Right forelimb (tissue), 1 donor: ENCODE measurements around the gene ESR1.
"Not testable (repeated sequence)": the region's sequence is repeated elsewhere in the genome, so short reads cannot be mapped to it uniquely, and the experiment has no call there.

ENCODE experiments used
- DNase-seq: peaks from one replicate; pipeline ENCODE4 v3.0.0-alpha.2; 2018

The ESR1 gene

DNA sequence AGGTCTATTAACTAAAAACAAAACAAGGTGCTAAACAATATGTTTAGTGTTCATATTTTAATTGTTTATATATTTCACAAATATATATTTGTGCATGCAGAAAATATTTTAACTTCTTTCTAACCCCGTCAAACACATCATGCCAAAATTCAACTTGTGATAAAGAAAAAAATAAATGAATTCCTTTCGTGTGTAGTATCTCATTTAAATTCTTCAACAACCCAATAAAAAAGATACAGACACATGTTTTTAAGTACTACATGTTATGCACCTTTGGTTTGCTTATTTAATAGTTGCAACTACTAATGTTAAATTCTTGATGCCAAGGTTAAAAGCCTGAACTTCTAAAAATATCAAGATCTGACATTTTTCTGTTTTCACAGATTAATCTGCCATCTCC lies 252.4 kb downstream of the ESR1 start:
- DNase-seq = no peak

DNA sequence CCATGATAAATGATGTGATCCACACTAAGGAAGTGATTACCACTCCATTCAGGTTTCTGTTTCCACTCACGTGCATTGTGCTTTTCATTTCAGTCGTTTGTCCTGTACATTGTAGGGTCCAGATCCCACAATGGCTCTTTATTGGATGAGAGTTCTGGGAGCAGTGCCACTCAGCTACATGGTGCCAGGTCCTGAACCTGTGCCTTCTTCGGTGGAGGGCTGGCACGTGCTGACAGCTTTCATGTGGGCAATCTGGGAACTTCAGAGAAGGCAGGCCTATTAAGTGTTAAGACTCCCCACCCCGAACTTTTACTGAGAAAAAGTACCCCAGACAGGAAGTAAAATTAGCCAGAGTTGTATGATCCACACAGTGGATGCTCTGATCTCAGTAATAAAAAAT lies 255.0 kb downstream of the ESR1 start:
- no peak for DNase-seq

DNA sequence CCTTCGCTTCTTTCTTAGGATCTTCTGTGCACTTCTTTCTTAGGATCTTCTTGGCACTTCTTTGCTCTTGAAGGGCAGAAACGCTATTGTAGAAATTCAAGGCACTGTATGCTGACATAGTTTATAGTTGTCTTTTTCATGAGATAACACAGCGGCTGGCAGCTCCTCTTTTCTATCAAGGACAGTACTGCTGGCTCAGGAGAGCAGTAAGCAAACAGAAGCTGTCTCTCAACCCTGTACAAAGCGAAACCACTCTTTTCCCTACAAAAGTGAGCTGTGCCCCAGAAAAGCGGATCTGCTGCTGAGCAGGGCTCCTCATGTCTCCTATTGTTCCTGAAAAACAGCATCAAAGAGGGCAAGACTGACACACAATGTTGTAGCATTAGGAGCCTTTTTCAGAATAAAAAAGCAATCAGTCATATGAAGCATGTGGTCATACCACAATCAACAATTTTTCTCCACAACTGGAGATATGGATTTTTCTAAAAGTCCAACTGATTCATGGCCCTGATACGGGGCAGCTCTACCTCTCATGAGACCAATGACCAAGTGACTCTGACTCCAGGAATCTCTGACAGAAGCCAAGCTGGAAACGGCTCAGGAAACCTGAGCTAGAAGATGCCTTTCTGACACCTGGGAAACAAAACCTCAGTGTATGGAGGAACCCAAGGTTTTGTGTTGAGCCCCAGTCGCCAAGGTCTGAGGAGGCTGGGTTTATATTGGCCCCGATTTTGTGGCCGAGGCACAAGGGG lies 255.9 kb downstream of the ESR1 start:
- DNase-seq = no peak

DNA sequence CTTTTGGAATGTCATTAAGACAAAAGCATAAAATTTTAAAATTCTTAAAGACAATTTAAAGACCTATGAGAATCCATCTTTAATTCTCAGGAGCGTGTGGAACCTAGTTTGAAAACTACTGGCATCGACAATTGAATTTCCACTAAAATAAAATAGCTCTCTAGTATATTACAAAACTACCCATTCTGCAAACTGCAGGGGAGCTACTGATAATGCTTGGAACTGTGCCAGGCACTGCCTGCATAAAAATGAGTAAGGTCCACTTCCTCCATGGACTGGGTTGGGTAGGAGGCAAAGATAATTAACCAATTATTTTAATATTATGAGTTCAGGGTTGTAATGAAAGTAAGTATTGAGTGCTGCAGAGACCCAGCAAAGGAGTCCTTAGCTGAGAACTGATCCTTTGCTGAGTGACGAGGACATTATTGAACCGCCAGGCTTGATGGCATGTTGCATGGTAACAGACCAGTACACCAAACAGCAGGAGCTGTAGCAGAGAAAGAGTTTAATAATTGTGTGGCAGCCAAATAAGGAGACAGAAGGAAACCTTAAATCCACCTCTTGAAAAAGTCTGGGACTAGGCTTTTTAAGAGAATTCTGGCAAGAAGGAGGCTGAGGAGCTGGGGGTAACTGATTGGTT lies 261.3 kb downstream of the ESR1 start:
- DNase-seq = no peak

DNA sequence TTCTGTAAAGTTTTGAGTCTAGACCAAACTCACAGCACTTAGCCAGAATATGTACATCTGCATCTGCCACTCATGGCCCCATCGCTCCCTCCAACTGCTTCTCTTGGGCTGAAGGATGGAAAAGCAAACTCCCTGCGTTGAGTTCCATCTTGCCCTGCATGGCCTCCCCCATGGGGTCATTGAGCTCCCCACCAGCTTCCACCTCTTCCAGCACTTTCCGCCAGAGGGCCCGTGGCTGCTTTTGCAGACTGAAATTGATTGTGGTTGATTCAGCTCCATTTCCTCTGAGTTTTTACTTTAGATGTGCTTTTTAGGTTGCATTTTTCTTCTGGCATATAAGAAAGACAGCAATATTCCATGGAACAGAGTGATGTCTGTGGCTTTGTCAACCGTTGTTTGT lies 263.1 kb downstream of the ESR1 start:
- no peak for DNase-seq

DNA sequence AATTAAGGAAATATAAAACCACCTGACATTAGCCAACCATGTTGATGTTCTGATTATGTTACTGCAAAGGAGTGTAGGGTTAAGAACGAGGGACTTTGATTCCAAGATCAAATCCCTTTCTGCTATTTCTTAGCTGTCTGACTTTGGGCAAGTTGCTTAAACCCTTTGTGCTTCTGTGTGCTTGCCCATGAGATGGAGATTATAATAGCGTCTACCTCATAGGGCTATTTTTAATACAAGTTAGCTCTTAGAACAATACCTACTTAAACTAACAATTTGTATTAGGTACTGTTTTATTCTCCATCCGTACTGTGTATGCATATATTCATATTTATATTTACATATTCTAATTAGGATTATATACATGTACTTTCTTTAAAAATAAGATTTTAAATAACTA lies 263.8 kb downstream of the ESR1 start:
- DNase-seq = no peak

DNA sequence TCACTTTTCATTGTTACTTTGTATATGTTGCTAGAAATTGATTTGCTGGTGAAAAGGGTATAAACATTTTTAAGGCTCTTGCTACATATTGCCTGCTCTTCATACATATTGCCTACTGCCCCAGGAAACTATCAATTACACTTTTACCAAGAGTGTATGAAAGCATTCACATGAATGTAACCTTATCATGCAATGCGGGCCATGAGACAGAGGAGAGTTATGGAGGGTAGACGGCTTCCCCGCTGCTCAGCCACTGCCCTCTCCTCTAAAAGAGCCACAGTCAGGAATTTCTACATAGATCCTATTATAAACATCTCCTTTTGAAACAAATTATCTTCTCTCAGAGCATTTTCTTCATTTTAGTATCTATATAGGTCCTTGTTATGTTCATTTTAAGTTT lies 264.4 kb downstream of the ESR1 start:
- no peak for DNase-seq

DNA sequence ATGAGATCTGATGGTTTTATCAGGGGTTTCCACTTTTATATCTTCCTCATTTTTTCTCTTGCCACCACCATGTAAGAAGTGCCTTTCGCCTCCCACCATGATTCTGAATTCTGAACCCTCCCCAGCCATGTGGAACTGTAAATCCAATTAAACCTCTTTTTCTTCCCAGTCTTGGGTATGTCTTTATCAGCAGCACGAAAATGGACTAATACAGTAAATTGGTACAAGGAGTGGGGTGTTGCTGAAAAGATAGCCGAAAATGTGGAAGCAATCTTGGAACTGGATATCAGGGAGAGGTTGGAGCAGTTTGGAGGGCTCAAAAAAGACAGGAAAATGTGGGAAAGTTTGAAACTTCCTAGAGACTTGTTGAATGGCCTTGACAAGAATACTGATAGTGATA lies 268.8 kb downstream of the ESR1 start:
- DNase-seq = not testable (repeated sequence)

DNA sequence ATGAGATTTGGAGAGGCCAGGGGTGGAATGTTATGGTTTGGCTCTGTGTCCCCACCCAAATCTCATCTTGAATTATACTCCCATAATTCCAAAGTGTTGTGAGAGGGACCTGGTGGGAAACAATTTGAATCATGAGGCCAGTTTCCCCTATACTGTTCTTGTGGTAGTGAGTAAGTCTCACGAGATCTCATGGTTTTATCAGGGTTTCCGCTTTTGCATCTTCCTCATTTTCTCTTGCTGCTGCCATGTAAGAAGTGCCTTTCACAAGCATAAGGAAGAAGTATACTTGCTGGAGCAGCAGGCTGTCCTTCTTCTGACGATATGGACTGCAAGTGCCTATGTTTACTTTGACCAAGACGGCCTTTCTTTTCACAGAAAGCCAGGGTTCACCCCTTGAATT lies 270.5 kb downstream of the ESR1 start:
- no peak for DNase-seq

DNA sequence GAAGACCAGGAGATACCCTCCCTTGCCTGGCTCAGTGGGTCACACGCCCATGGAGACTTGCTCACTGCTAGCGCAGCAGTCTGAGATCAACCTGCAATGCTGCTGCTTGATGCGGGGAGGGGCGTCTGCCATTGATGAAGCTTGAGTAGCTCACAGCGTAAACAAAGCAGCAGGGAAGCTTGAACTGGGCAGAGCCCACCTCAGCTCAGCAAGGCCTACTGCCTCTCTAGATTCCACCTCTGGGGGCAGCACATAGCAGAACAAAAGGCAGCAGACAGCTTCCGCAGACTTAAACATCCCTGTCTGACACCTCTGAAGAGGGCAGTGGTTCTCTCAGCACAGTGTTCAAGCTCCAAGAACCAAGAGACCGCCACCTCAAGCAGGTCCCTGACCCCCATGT lies 271.3 kb downstream of the ESR1 start:
- no peak for DNase-seq

DNA sequence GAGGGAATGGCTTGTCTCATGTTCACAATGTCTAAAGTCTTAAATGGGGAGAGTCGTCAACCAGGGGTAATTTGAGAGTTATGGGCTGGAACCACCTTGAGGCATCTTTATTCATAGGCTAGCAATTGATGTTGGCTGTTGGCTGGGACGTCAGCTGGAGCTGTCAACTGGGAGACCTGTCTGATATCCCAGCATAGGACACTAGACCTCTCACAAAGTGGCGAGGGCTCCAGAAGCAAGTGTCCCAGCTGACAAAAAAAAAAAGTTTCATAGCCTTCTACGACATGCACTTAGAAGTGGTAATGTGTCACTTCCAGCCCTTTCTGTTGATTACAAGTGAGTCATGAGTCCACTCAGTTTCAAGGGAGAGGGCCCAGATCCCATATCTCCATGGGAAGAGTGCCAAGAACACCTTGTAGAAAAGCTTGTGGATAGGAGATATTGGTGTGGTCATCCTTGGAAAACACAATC lies 278.0 kb downstream of the ESR1 start:
- DNase-seq = no peak

DNA sequence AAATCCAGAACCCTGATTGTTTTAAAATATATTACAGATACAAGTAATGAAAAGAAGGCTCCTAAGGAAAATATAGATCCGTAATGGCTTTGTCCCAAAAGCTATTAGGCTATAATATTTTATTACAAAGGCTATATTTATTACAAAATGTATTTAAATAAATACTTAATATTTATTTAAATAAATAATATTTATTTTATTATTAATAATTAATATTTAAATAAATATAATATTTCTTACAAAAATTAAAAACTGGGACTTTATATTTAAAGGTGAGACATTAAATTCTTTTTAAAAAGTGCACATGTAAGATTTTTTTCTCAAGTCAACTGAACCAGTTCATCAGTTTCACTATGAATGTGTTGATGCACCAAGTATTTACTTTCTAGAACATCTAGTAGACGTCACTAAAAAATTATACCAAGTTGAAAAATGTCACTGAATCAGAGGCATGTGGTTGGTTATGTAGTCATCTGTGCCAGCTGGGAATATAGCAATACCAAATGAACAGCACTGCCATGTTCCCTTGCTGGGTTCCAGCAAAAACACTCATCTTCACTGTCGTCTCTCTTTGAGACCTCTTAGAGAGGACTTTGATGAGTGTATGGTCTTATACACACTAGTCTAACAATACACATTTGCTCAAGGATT lies 278.9 kb downstream of the ESR1 start:
- DNase-seq = no peak

DNA sequence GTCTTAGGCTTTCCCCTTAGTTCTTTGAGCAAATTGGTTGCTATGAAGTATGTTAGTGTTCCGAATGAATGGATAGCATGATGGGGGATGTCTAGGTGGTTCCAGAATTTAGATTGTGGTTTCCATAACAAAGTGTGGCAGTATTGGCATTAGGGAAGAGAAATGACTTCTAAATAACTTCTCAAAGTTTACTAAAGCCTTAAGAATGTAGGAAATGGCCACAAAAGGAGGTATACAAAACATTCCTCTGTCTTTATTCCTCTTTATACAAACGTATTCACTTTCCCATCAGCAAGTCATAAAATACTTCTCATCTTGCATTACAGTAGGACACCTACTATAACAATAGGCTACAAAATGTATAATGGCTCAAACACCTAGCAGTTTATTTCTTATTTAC lies 279.6 kb downstream of the ESR1 start:
- no peak for DNase-seq

DNA sequence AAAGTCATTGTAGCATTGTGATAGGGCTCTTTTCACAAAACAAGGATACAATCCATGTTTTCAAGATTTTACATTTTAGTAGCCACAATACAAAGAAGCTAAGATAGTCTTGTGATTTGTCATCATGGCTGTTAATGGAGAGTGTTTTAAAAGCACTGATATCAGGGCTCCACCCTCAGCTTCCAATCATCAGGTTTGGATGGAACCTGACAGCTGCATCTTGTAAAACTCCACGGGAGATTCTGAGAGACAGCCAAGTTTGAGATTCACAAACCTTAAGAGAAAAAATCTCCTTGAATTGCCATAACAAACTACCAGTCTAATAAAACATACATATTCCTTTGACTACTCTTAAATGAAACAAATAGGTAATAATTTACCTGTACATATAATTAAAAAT lies 280.2 kb downstream of the ESR1 start:
- no peak for DNase-seq

DNA sequence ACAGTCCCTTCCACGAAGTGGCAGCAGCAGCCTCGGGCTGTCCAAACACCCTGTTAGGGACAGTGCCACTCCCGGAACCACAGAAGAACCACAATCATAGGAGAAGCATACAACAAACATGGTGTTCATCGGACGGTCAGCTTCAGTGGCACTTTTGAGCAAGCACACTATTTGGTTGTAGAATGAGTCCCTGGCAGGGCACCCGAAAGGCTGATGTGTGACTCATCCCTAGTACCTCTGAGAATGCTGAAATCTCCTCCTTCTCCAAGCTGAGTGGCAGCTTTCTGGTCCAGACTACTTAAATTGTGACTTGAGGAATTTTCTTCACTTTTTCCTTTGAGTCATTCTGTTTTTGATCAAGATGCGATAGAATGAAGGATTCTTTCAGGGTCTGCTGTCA lies 282.5 kb downstream of the ESR1 start:
- DNase-seq = no peak

DNA sequence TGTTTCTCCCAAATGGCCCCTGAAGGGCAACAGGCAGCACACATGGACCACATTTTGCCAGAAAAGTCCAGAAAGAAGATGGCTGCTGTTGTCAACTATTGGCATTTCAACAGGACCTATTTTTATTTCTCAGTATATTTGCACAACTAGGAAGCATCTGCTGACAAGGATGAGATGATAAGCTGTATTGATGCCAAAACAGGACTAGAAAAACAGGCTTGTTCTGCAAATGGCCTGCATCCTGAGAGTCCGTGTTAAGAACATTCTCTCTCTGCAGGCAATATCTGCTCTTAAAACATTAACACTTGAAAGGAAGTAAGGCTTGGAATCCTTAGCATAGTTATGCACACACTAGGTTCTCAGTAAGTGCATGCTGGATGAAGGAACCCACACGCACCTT lies 283.7 kb downstream of the ESR1 start:
- no peak for DNase-seq

DNA sequence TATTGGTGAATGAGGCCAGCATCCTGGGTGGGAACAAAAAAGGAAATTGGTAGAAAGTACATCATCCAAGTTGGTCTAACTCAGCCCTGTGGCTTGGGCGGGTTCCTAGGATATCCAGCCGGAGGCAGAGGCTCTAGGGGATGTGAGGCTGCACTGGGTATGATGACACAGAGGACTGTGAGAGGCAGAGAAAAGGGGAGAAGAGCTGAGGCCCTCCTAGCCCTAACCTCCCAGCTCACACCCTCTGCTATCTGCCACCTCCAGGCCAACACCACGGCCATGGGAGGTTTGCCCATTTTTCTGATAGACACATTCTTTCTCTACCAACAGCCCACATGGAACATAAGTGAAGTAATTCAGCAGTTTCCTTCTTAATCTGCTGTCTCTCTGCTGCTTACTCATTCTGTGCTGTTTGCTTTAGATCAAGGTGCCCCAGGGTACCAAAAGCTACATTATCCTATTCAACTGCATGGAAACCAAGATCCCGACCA lies 284.4 kb downstream of the ESR1 start:
- no peak for DNase-seq

DNA sequence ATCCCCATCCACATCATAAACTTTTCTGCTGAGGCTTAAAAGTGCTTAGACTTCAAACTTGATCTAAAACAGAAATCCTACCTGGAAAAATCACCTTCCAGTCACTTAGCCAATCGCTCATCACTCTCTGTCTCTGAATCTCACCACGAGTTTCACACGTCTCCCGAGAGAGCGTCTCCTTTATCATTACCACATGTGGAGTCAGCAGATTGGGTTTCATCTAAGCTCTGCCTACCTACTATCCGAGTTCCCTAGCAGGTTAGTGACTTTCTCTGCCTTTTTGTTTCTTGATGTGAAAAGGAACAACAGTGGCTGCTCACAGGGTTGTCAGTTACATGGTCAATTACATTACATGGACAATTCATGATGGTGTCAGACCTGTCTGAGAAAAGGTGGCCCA lies 286.2 kb downstream of the ESR1 start:
- no peak for DNase-seq

DNA sequence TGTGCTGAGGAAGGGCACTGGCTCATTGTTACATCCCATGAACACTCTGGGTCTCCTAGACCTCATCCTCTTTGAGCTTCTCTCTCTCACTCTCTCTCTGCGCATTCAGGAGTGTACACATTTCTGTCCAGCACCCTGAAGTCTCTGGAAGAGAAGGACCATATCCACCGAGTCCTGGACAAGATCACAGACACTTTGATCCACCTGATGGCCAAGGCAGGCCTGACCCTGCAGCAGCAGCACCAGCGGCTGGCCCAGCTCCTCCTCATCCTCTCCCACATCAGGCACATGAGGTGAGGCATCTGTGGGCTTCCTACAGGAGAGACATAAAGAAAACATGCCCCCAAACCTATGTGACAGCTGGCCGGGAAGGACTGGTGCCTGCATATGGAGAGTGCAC lies 286.8 kb downstream of the ESR1 start:
- no peak for DNase-seq

DNA sequence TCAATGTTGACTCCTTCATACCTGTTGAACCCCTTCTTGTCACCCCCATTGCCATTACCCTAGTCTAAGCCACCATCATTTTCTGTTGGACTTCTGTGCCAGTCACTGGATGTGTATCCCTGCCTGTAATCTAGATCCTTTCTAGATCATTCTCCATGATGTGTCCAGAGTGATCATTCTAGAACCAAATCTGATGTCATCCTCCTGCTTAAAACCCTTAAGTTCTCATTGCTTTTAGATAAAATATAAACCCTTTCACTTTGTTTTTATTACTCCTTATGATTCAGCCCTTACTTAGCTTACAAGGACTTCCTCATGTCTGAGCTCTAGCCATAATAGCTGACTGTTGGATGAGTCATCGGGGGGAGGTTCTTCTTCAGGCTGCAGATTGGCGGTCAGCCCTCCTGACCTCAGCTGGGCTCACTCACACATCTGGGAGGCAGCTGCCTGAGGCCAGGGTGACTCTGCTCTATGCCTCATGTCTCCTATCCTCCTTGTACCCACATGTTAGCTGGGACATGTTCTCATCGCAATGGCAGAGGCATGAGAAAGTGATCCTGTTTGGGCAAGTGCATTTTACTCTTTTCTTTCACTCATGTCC lies 287.6 kb downstream of the ESR1 start:
- DNase-seq = no peak

DNA sequence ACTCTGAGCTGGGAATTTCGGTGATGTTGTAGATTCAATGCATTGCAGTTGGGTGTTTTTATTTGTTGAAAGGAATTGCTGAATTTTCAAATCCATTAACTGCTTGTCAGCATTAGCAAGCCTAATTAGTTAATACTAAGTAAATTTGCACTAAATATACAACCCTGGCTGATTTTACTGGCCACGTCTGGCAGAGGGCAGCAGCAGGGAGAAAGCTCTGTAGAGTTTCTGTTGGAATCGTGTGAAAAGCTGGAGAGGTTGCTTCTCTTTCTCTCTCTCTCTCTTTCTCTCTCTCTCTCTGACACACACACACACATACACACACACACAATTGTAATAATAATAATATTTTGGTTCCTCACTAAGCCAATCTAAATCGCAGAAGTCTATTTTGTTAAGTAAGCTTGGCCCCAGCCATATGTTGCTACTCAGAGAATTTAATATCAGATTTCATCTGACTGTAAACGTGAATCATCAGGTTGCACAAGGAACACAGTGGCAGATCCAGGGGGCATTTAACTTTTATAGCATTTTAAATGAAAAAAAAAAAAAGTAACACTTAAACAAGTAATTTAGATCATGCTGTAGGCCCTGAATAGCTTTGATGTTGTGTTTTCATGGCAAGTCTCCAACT lies 289.5 kb downstream of the ESR1 start:
- DNase-seq = no peak

DNA sequence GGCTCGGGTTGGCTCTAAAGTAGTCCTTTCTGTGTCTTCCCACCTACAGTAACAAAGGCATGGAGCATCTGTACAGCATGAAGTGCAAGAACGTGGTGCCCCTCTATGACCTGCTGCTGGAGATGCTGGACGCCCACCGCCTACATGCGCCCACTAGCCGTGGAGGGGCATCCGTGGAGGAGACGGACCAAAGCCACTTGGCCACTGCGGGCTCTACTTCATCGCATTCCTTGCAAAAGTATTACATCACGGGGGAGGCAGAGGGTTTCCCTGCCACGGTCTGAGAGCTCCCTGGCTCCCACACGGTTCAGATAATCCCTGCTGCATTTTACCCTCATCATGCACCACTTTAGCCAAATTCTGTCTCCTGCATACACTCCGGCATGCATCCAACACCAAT lies 291.2 kb downstream of the ESR1 start:
- DNase-seq = no peak
